Daoy (cell line): Measurements from ENCODE around the gene CCM2. TPM values are rescaled to one million over a fixed set of nuclear protein-coding genes. Genes with fewer than 3 reads are reported as not detected.
"Not testable (repeated sequence)": the region's sequence is repeated elsewhere in the genome, so short reads cannot be mapped to it uniquely, and the experiment has no call there.

Experiments
- DNase-seq: peaks from one replicate; pipeline ENCODE4 v3.0.0-alpha.2; 2015; ENCODE audit warnings: low read depth
- total RNA-seq: library from RNA; depleted of rRNA; stranded (reverse); fragments of >200 nt; shearing (Covaris generic); gene quantifications from 2 replicates; pipeline ENCODE4 v1.2.3, GENCODE V29; 2014

Gene CCM2
- total RNA-seq, 1 experiment from 2014 or later: 67.6 TPM

- DNase-seq: no peak
Observed at GRCh38 chr7:45100761-45101480, 100.9 kb downstream of the CCM2 start.

GRCh38 chr7:45101748-45102147, 101.7 kb downstream of the CCM2 start:
- no peak for DNase-seq

DNA sequence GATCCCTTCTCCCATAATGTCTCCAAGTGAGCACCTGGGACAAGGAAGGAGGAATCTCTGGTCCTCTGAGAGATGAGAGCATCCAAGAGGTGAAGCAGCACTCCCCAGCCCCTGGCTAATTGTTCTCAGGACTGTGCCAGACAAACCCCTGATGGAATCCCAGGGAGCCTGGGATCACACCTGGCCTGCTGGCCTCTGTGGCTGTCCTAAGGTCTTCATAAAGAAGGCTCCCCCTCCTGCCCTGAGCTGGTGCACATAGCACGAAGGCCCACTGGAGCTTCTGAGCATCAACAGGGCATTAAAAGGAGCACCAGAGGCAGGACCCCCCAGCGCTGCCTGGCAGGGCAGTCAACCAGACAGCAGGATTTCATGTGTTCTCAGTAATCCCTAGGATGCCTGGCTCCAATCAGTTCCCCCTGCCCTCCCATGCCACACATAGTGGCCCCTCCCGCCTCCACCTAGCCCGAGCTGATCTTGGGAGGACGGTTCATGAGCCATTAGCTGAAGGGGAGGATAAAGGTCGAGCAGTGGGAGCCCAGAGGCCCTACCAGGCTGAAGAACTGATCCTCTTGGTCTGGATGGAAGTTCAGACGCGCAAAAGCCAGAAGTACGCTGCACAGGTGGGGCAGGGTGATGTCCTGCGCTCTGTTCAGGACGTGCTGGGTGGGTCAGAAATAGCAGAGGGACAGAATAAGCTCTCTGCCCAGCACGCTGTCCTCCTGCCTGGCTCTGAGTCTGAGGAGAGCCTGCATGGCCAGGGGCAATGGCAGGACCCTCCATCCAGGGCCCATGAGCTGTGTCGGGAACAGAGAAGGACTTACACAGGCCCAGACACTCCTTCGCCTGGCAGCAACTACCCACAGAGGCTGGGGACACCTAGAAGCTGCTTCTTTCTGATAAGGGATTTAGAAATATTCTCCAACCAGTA, 103.0 kb downstream of the CCM2 start:
- no peak for DNase-seq

DNA sequence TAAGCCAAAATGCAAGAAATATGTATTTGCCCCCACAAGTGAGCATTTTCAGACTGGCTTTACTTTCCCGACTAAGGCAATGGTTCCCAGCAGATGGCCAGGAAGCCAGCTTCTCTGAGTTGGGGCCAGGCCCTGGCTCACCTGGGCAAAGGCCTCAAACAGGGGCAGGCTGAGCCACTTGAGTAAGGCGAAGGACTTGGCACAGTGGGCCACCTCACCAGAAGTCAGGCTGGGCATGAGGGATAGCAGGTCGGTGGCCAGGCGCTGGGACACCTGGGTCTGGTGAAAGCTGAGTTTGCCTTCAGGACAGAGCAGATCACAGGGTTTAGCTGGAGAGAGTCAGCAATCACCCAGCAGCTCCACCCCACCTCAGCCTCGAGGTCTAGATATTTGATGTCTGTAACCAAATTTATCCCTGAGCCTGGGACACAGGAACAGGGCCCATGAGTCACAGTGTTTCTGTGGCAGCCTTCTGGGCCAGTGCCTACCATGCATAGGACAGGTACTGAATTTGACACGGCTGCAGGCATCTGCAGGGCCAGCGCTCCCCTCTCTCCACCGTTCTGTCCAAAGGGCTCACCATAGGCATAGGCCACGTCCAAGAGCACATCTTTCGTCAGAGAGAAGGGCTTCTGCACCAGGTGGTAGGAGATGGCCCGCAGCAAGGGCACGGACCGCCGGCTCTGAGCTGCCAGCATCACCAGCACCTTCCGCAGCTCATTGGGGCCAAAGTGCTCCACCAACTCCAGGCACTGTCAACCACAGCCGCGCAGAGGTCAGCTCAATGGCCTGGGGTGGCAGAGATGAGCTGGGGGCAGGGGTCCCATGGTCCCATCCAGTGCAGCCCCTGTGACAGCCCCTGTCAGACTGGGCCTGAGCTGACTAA, 104.2 kb downstream of the CCM2 start:
- no peak for DNase-seq

- DNase-seq: no peak
Observed at GRCh38 chr7:45104844-45105587, 105.0 kb downstream of the CCM2 start.

DNA sequence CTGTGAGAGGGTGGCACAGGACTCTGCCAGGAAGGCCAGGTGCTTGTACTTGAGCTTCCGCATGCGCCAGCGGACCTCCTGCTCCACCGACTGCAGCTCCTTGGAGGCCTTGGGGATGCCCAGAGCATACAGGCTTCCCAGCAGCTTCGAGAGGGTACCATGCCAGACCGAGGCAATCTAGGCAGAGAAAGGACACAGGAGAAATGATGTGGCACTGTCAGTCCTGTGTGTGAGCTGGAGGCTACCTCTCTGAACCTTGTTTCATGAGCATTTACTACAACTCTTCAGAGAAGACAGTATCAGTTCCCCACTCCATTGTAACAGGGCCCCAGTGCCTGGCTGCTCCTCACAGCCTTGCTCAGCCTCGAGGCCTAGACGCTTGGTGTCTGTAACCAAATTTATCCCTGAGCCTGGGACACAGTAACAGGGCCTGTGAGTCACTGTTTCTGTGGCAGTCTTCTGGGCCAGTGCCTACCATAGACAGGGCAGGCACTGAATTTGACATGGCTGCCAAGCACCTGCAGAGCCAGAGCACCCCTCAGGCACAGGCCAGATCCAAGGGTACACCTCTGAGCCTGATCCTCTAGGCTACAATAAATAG, 105.7 kb downstream of the CCM2 start:
- no peak for DNase-seq

GRCh38 chr7:45106820-45107219, 106.8 kb downstream of the CCM2 start:
- DNase-seq: no peak

- no peak for DNase-seq
Observed at GRCh38 chr7:45107356-45107755, 107.4 kb downstream of the CCM2 start.

GRCh38 chr7:45108863-45109262, 108.9 kb downstream of the CCM2 start:
- DNase-seq: no peak

DNA sequence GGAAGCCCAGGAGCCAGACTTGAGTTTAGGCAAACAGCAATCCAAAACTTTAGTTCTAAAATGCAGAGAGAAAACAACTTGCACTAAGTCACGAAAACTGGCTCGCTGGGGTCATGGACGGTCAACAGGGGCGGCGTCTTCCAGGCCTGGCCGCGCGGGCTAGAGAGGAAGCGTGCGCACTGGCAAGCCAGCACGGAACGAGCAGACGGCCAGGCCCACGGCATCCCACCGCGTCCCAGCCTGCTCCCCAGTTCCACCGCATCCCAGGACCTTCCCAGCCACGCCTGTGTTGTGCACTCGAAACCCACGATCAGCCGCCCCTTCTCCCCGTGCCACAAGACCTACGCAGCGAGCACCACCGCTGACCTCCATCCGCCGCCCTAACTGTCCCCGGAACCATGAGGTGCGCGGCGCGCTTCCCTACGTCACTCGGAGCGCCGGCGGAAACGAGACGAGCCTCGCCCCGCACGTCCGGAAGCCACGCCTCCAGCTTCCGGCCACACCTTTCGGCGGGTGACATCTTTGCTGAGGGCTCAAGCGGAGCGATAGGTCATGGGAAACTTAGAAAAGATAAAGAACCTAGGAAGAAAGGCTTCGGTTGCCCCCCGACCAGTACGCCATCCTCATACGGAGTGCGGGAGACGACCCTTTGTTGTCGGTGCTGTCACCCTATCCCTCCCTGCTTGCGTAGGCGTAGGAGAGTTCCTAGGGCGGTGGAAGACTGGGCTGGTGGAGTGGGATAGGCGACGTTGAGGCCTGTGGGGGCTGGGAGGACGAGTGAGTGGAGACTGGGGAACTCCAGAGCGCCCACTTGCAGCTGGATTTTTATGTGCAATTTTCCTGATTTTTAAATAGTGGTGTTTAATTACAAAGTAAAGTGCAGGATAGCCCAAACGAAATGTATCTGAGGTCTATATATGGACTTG, 111.6 kb downstream of the CCM2 start, which contains the start of gene TBRG4:
Gene TBRG4 (minus strand): TSS at position 400 of the 926 bp plus-strand sequence. CDS start 2,460 bp downstream, outside the sequence.
- DNase-seq: peak; percentile 100

DNA sequence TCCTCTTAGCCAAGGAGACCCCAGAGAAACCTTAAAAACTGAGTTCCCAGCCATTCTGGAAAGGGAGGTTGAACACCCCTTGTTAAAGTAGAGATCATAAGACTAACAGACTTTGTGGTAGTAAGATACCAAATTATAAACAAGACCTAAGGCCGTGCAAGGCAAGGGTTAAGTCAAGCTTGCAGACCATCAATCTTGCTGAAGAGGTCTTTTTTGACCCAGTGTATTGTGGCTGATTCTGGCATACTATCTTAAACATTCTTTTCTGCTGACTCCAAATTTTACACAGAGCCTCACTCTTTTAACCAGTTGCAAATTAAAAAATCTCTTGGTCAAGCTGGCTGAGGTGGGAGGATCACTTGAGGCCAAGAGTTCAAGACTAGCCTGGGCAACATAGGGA, 112.6 kb downstream of the CCM2 start:
- no peak for DNase-seq

DNA sequence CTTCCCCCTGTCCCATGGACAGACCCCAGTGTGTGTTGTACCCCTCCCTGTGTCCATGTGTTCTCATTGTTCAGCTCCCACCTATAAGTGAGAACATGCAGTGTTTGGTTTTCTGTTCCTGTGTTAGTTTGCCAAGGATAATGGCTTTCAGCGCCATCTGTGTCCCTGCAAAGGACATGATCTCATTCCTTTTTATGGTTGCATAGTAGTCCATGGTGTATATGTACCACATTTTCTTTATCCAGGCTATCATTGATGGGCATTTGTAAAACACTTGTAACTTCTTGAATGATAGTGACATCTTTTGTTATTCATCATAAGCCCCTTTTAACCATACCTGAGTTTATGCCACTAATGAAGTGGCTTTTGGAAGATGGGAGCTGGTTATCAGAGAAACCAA, 114.3 kb downstream of the CCM2 start:
- DNase-seq: not testable (repeated sequence)

DNA sequence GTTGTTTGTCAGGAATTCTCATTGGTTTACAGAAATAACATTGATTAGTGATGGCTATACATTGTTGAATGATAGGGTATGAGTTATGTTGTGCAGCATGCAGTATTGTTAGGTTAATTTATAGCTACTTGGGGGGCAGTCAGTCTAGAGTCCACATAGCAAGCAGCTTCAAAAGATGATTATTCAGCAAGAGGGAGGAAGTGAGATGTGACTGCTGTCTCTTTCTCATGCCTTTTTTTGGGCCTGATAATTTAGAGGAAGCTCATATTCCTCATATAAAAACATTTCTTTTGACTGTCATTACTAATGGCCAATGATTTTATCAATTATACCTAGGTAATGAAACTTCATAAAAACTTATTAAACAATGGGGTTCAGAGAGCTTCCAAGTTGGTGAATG, 114.9 kb downstream of the CCM2 start:
- DNase-seq: no peak

GRCh38 chr7:45116048-45116447, 116.0 kb downstream of the CCM2 start:
- no peak for DNase-seq

- DNase-seq: no peak
Observed at GRCh38 chr7:45117582-45117981, 117.6 kb downstream of the CCM2 start.

DNA sequence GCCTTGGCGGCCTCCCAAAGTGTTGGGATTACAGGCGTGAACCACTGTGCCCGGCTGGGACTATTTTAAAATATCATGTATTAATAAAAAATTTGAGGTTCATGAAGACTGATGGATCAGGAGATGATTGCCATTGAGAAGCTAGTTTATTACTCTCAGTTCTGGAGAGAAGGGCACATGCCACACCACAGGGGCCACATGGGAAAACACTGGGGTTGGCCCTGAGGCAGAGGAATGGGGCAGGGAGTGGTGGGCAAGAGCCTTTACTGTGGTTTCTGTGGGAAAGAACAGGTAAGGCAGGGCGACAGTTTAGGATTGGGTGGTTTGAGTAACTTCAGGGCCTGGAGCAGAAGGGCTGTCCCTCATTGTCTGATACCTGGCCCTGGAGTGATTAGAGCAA, 118.3 kb downstream of the CCM2 start:
- DNase-seq: no peak

DNA sequence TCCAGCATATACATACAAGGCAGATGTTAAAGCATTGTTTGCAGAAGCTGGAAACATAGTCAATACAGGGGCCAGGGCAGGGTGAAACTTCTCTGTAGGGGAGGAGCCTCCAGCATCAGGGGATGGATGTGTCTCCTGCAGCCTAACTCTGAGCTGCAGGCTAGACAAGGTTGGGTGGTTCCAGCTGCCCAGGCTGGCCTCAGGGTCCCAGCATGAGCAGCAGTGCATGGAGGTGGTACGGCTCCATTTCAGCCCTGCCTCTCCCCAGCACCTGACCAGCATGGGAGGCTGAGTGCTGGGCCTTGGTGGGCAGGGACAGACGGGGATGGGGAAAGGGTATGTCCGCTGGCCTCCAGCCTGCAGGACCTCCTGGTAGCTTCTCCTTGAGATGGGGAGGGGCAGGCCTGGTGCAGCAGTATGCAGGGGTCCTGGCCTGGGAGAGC, 118.9 kb downstream of the CCM2 start:
- no peak for DNase-seq

- DNase-seq: no peak
Observed at GRCh38 chr7:45119550-45119949, 119.5 kb downstream of the CCM2 start.
